Measurements from ENCODE around the gene CDH23.

- no peak for TF ChIP-seq CTCF (IDR thresholded peaks at IDR 0.05)
- TF ChIP-seq POLR2A (IDR thresholded peaks at IDR 0.05): no peak
Measured at GRCh38 chr10:71666639-71667386, 270.1 kb downstream of the CDH23 start.

Measured in uterus (tissue), 2 donors.